ENCODE results near the gene C7orf33.

GRCh38 chr7:148556892-148557291 lies 33.7 kb upstream of the C7orf33 start:
- TF ChIP-seq CTCF (IDR thresholded peaks at IDR 0.05): no peak
- TF ChIP-seq POLR2A (IDR thresholded peaks at IDR 0.05): no peak
